CD14-positive monocyte (primary cell): ENCODE results near the gene TCF4. TPM values are rescaled to one million over a fixed set of nuclear protein-coding genes. Genes with fewer than 3 reads are reported as not detected.

Source experiments
- DNase-seq, 3 donors: peaks; one replicate each; pipeline ENCODE4 v3.0.0-alpha.2; 2011 to 2022
- H2AFZ ChIP-seq: 2 replicates; pipeline ENCODE4 v1.6.0; 2012; ENCODE audit warnings: mild to moderate bottlenecking, low read depth, low read length, inconsistent platforms; ENCODE audit not compliant: insufficient read depth, poor library complexity, severe bottlenecking
- H3K27ac ChIP-seq, 2 donors: 1 replicate in 1 of 2; 2 replicates in 1 of 2; pipeline ENCODE4 v1.5.1; 2012 to 2013; ENCODE audit warnings: low read length in 2 of 2, control low read depth in 1 of 2, inconsistent platforms in 1 of 2, low read depth in 1 of 2, mild to moderate bottlenecking in 1 of 2
- H3K27me3 ChIP-seq, 2 donors: one replicate each; pipeline versions ENCODE4 v1.6.0 to v1.6.1; 2011 to 2013; ENCODE audit warnings: low read length in 2 of 2; ENCODE audit not compliant: control insufficient read depth in 2 of 2, insufficient read depth in 2 of 2
- H3K36me3 ChIP-seq, 2 donors: replicated peaks in 1 of 2; 1 replicate in 1 of 2; 2 replicates in 1 of 2; pipeline versions ENCODE4 v1.5.1 to v1.6.1; 2012 to 2013; ENCODE audit warnings: low read length in 2 of 2, control low read depth in 1 of 2, inconsistent platforms in 1 of 2, mild to moderate bottlenecking in 1 of 2; ENCODE audit not compliant: insufficient read depth in 2 of 2, control insufficient read depth in 1 of 2
- H3K4me1 ChIP-seq, 2 donors: 1 replicate in 1 of 2; 2 replicates in 1 of 2; pipeline versions ENCODE4 v1.5.1 to v1.6.1; 2012 to 2013; ENCODE audit warnings: low read length in 2 of 2, control low read depth in 1 of 2, inconsistent platforms in 1 of 2, mild to moderate bottlenecking in 1 of 2, moderate library complexity in 1 of 2; ENCODE audit not compliant: insufficient read depth in 2 of 2, control insufficient read depth in 1 of 2
- H3K4me2 ChIP-seq: replicated peaks from 2 replicates; pipeline ENCODE3; 2012; ENCODE audit warnings: low read length, moderate library complexity, mild to moderate bottlenecking; ENCODE audit not compliant: poor library complexity, severe bottlenecking; ENCODE audit errors: extremely low read depth
- H3K4me3 ChIP-seq, 3 experiments: fragments of 200-600 bp in 1 of 3; sonication (generic) in 1 of 3; replicated peaks in 1 of 3; 1 replicate in 2 of 3; 2 replicates in 1 of 3; pipeline ENCODE4 v1.5.1; 2011 to 2013; ENCODE audit warnings: low read length in 3 of 3, mild to moderate bottlenecking in 3 of 3, control low read depth in 2 of 3, low read depth in 2 of 3, inconsistent platforms in 1 of 3, moderate library complexity in 1 of 3
- H3K79me2 ChIP-seq: 2 replicates; pipeline ENCODE4 v1.6.0; 2012; ENCODE audit warnings: mild to moderate bottlenecking, control low read depth, inconsistent platforms, low read length, moderate library complexity; ENCODE audit not compliant: insufficient read depth
- H3K9ac ChIP-seq: 2 replicates; pipeline ENCODE4 v1.6.0; 2017; ENCODE audit warnings: low read length, mild to moderate bottlenecking; ENCODE audit not compliant: insufficient read depth, poor library complexity, severe bottlenecking
- H3K9me3 ChIP-seq, 2 donors: replicated peaks in 1 of 2; 1 replicate in 1 of 2; 2 replicates in 1 of 2; pipeline versions ENCODE4 v1.5.1 to v1.6.1; 2012 to 2013; ENCODE audit warnings: low read length in 2 of 2, control low read depth in 1 of 2; ENCODE audit not compliant: control insufficient read depth in 1 of 2, insufficient read depth in 1 of 2
- H4K20me1 ChIP-seq: 2 replicates; pipeline ENCODE4 v1.6.0; 2012; ENCODE audit warnings: mild to moderate bottlenecking, low read length, control low read depth, moderate library complexity; ENCODE audit not compliant: insufficient read depth
- H3K27ac Mint-ChIP-seq, 7 donors: one replicate each; pipeline ENCODE4 v1.8.0; 2020; ENCODE audit warnings: mild to moderate bottlenecking in 7 of 7, mixed read lengths in 7 of 7, moderate library complexity in 6 of 7, inconsistent platforms in 2 of 7
- H3K27me3 Mint-ChIP-seq, 3 donors: one replicate each; pipeline ENCODE4 v1.8.0; 2021 to 2022; ENCODE audit warnings: low read depth in 3 of 3, mild to moderate bottlenecking in 3 of 3, mixed read lengths in 3 of 3, moderate library complexity in 3 of 3, inconsistent platforms in 1 of 3
- H3K36me3 Mint-ChIP-seq, 2 donors: one replicate each; pipeline ENCODE4 v1.8.0; 2020; ENCODE audit warnings: mixed read lengths in 2 of 2, inconsistent platforms in 1 of 2, mild to moderate bottlenecking in 1 of 2
- H3K4me1 Mint-ChIP-seq: one replicate; pipeline ENCODE4 v1.8.0; 2020; ENCODE audit warnings: mild to moderate bottlenecking, mixed read lengths
- H3K4me3 Mint-ChIP-seq, 2 donors: one replicate each; pipeline ENCODE4 v1.8.0; 2020; ENCODE audit warnings: mild to moderate bottlenecking in 2 of 2, mixed read lengths in 2 of 2, moderate library complexity in 1 of 2
- H3K9me3 Mint-ChIP-seq, 7 donors: one replicate each; pipeline ENCODE4 v1.8.0; 2020 to 2022; ENCODE audit warnings: mixed read lengths in 7 of 7, mild to moderate bottlenecking in 6 of 7, moderate library complexity in 6 of 7, inconsistent platforms in 2 of 7
- WGBS: methylation state at CpG from one replicate; pipeline ENCODE4 v1.1.5; 2013; ENCODE audit warnings: missing lambda C conversion rate; ENCODE audit not compliant: insufficient coverage; 5-methylcytosine and 5-hydroxymethylcytosine counted together
- intact Hi-C, 2 donors: fragments of 100-400 bp; cut with micrococcal nuclease; formaldehyde crosslinking; loops; one replicate each; pipeline versions ENCODE4 v1.15.0 to v1.15.1; 2023
- polyA plus RNA-seq, 3 donors: library from polyadenylated mRNA; depleted of rRNA in 1 of 3; unstranded in 2 of 3; stranded (reverse) in 1 of 3; fragments of 300-500 nt in 2 of 3; fragments of >200 nt in 1 of 3; fragmentation: Illumina TruSeq in 2 of 3; gene quantifications; 1 replicate in 2 of 3; 2 replicates in 1 of 3; pipeline ENCODE4 v1.2.3, GENCODE V29; 2012 to 2021
- TF ChIP-seq, protein P1 (sequence below): fragments of 200-600 bp; IDR thresholded peaks from one replicate; pipeline ENCODE4 v1.8.0; 2022; ENCODE audit warnings: antibody characterized with exemption, mild to moderate bottlenecking

The TCF4 gene
- polyA plus RNA-seq, 3 donors: 5.9 to 12.9 (median 10.7) TPM

DNA sequence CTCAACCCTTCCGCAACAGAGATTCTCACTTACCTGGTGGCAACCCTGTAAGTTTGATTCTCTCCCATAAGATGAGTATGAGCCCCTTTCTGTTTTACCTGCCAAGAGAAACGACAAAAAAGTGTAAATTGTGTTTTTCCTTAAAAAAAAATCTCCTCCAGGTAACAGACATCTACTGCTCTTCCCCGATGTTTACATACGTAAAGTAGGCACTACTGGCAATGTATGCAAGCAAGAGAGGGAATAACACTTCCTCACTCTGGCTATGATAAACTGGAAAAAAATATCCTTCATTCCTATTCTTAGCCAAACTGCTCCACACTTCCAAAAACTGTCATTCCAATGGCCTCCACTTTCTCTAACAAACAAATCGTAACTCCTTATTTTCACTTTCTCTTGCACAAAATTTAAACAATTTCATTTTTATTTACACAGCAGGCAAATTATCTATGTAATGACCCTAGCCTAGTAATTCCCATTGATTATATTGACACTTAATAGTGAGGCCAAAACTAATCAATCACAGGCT lies 184.5 kb downstream of the TCF4 start:
- H3K4me1 Mint-ChIP-seq: peaks cover 4% of the 10 kb centered on the region
- DNase-seq: no peak
- H3K9me3 Mint-ChIP-seq: peaks cover 0 to 2% (median 0%) of the 10 kb centered on the region in 7 donors
- peaks cover 0 to 2% (median 2%) of the 10 kb centered on the region in 3 donors for H3K27me3 Mint-ChIP-seq
- no peak overlapping the region for H2AFZ ChIP-seq
- no peak overlapping the region for H3K9ac ChIP-seq
- H3K27me3 ChIP-seq: no peaks in the 10 kb centered on the region
- H3K9me3 ChIP-seq: no peaks in the 10 kb centered on the region
- no peak overlapping the region for H3K4me3 ChIP-seq
- no peak overlapping the region for H3K4me2 ChIP-seq
- no peaks in the 10 kb centered on the region for H3K36me3 ChIP-seq
- H3K27ac ChIP-seq: no peak overlapping the region
- intact Hi-C loops: no loop called here
- H3K4me1 ChIP-seq: no peaks in the 10 kb centered on the region
- WGBS: 86% methylated on average over 2 of the region's 5 CpGs
- no peak overlapping the region for H3K27ac Mint-ChIP-seq
- H3K4me3 Mint-ChIP-seq: no peak overlapping the region
- TF ChIP-seq, protein P1, sequence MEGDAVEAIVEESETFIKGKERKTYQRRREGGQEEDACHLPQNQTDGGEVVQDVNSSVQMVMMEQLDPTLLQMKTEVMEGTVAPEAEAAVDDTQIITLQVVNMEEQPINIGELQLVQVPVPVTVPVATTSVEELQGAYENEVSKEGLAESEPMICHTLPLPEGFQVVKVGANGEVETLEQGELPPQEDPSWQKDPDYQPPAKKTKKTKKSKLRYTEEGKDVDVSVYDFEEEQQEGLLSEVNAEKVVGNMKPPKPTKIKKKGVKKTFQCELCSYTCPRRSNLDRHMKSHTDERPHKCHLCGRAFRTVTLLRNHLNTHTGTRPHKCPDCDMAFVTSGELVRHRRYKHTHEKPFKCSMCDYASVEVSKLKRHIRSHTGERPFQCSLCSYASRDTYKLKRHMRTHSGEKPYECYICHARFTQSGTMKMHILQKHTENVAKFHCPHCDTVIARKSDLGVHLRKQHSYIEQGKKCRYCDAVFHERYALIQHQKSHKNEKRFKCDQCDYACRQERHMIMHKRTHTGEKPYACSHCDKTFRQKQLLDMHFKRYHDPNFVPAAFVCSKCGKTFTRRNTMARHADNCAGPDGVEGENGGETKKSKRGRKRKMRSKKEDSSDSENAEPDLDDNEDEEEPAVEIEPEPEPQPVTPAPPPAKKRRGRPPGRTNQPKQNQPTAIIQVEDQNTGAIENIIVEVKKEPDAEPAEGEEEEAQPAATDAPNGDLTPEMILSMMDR: no peak
- H3K36me3 Mint-ChIP-seq: peaks cover 0 to 3% of the 10 kb centered on the region in 2 donors
- H3K79me2 ChIP-seq: no peaks in the 10 kb centered on the region
- no peaks in the 10 kb centered on the region for H4K20me1 ChIP-seq

DNA sequence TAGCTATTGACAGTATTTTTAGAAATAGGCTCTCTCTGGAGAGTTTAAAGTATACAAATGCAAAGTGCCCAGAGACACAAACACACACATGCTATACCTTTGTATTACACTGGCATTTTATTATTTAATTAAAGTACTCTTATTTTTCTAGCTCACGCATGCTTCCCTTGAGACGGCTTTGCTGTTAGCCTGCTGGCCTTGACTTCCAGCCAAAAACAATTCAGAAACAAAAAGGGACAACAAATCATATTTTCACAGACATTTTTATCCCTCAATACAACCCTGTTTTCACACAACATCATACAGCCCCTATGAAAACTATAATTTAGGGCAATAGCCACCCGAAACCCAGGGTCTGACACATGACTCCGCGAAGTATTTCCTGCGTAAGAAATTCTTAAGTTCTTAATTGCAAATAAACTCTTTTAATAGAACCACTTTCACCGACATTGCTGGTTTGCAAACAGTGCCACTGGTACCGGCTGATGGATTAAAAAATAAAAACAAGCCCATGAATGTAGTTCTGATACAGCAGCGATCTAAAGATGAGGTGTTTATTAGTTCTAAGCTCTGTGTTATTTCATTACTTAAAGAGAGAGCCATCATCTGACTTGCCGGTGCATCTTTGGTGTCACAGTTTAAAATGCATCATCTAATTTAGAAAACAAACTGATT lies 185.1 kb downstream of the TCF4 start:
- Mint-ChIP-seq H3K9me3 (peaks cover 0 to 2% (median 0%) of the 10 kb centered on the region in 7 donors), H3K4me3 (no peak overlapping the region), H3K27ac (no peak overlapping the region), H3K27me3 (peaks cover 0 to 2% (median 2%) of the 10 kb centered on the region in 3 donors), H3K36me3 (peaks cover 0 to 3% of the 10 kb centered on the region in 2 donors), H3K4me1 (peaks cover 4% of the 10 kb centered on the region)
- Histone ChIP-seq H3K9me3 (no peaks in the 10 kb centered on the region), H3K27me3 (no peaks in the 10 kb centered on the region), H3K4me1 (no peaks in the 10 kb centered on the region), H4K20me1 (no peaks in the 10 kb centered on the region), H3K4me2 (no peak overlapping the region), H3K9ac (no peak overlapping the region), H3K36me3 (no peaks in the 10 kb centered on the region), H3K4me3 (no peak overlapping the region), H3K27ac (no peak overlapping the region), H3K79me2 (no peaks in the 10 kb centered on the region), H2AFZ (no peak overlapping the region)
- WGBS: 50% methylated on average over 1 of the region's 10 CpGs
- DNase-seq: no peak
- intact Hi-C loops: no loop called here
- TF ChIP-seq, protein P1: no peak
